MM.1S (cell line): ENCODE results near the gene BPIFA3.

ENCODE experiments used
- CTCF ChIP-seq: fragments of 300-600 bp; sonication (generic); IDR thresholded peaks from 2 replicates; pipeline ENCODE4 v1.5.1; 2016; ENCODE audit warnings: antibody characterized with exemption, low read length, mixed read lengths
- EZH2 ChIP-seq: fragments of 300-600 bp; sonication (generic); optimal IDR thresholded peaks from 2 replicates; pipeline ENCODE3; 2017; ENCODE audit warnings: low read depth, mild to moderate bottlenecking, antibody characterized with exemption, low read length, mixed read lengths

- no peak for TF ChIP-seq CTCF
- TF ChIP-seq EZH2: no peak
Measured at GRCh38 chr20:33187491-33187890, 29.7 kb upstream of the BPIFA3 start.
